GM18873 (cell line): ENCODE measurements around the gene NTNG1.

Experiments
- ATAC-seq: cut with Tn5 transposase; IDR thresholded peaks from one replicate; pipeline ENCODE4 v1.9.1; 2021; ENCODE audit warnings: mild to moderate bottlenecking, moderate library complexity, moderate number of reproducible peaks; ENCODE audit not compliant: unreplicated experiment, low FRiP score

The NTNG1 gene

DNA sequence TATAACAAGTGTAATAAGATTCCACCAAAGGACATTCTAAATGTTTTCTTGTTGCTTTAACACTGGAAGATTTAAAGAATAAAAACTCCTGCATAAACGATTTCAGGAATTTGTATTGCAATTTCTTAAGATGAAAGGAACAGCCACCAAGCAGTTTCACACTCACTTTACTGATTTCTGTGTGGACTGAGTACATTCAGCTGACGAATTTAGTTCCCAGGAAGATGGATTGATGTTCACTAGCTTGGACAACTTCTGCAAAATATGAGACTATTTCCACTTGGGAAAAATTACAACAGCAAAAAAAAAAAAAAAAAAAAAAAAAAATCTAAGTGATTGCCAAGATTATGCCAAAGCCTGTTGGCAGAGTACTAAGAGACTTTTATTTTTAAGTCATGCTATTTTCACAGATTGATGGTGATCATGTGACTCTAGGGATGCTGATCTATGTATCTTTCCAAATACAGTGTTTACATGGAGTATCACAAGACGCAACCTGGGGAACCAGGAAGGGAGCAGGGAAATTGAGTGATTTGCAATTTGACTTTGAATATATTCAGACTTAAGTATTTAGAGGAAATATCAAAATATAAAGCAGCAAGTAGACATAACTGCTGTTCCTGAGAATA is 341.0 kb downstream of the NTNG1 start:
- no peak for ATAC-seq

DNA sequence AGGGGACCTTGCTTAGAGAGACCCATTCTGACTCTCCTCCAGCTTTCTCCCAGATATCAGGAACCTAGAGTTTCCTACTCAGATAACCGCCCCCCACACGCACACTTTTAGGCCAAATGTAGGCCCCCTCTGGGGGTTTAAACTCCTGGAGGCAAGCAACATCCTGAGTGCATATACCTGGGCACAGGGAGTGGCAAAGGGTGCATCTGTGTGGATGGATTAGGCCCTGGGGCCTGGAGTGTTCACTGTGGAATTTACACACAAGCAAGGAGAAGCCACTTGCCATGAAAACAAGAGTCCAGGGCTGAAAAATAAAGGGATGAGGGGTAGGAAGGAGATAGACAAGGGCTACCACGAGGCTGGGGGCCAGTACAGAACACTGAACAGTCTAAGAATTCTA is 343.1 kb downstream of the NTNG1 start:
- ATAC-seq: no peak

DNA sequence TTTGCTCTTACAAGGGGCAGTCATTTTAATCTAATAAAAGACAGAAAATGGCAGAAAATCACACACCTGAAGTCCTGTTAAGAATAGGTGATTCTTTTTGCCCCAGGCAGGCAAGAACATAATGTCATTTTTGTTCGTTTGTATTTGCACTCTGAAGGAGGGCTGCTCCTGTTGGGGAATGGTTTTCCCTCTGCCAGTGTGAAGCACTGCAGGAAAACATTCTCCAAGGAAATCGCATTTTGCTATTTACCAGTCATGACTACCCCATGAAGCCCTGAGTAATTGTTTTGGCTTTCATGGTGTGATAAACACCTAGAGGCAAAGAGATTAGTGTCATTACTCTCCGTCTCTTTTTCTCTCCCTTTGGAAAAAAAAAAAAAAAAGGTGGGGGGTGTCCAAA is 345.5 kb downstream of the NTNG1 start:
- no peak for ATAC-seq

DNA sequence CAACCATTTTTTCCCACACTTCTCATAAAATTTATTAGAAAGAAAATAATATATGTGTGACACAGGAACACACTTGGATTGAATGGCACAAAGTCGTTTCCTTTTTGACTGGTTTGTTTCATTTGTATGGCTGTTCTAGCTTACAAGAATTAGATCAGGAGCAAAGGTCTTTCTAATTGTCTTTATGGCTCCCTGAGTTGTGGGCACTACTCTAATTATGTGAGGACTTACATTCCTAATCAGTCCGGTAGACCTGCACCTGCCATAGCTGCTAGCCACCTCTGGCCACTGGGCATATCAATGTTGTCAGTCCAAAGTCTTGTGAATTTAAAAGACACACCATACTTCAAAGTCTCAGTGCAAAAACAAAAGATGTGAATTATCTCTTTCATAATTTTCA is 346.7 kb downstream of the NTNG1 start:
- ATAC-seq: no peak

DNA sequence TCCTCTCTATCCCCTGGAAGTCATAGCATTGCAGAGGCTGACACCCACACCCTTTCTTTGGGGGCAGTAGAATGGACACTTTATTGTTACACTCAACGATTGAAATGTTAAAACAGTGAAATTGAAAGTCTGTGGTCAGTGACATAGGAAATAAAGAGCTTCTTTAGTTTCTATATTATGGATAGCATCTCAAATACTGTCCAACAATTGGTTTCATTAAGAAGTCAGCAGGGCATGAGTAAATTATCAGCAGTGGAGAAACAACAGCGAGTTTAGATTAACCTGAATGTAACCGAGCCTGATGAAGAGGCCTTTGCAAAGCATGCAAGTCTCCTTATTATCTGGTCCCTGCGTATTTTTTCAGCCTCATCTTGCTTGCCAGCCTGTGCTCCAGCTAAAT is 350.7 kb downstream of the NTNG1 start:
- ATAC-seq: no peak

DNA sequence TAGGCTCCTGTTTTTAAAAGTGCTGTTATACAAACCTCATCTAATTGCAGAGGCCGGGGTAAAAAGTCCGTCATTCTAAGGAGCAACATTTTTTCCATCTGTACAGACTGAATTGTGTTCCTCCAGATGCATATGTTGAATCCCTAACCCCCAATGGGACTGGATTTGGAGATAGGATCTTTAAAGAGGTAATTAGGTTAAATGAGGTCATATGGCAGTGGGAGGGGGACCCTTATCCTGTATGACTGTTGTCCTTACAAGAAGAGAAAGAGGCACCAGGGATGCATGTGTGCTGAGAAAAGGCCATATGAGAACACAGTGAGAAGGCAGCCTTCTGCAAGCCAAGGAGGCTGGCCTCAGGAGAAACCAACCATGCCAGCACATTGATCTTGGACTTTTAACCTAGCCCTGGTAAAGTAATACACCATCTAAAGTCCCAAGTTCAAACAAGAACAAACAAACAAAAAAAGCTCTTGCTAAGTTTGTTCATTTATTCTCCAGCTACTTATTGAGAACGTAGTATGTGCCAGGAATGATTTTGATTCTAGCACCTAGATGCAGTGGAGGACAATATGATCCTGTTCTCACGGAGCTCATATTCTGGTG is 352.4 kb downstream of the NTNG1 start:
- ATAC-seq: no peak

DNA sequence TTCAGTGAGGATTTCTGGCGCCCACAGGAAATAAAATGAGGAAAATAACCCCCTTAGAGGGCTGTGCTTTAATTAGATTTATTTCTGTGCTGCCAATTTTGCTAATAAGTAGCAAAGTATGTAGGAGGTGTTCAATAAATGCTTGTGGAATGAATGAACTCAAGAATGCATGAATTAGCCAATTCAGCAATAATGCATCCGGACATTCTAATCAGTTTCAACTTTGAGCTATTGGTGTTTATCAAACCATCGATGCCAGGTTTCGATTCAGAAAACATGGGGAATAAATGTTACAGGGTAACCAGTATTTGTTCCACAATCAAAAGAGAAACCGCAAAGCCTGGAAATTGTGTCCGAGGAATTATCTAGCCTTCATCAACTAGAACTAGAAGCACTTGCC is 353.2 kb downstream of the NTNG1 start:
- ATAC-seq: no peak

DNA sequence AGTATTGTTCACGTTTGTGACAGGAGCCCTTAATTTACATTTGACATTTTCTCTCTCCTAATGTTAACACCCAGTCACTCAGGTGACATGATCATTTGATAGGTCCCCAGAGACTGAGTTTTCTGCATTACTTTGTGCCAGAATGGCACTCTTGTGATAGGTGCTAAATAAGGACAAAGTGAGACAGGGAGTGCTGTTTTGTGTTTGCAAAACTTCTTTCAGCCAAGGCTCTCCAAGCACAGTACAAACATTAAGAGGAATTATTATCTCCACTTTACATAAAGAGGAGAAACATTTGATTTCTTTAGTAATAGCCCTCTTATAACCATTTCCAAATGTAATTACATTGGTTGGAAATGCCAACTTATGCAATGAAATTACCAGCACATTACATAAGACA is 355.2 kb downstream of the NTNG1 start:
- no peak for ATAC-seq

DNA sequence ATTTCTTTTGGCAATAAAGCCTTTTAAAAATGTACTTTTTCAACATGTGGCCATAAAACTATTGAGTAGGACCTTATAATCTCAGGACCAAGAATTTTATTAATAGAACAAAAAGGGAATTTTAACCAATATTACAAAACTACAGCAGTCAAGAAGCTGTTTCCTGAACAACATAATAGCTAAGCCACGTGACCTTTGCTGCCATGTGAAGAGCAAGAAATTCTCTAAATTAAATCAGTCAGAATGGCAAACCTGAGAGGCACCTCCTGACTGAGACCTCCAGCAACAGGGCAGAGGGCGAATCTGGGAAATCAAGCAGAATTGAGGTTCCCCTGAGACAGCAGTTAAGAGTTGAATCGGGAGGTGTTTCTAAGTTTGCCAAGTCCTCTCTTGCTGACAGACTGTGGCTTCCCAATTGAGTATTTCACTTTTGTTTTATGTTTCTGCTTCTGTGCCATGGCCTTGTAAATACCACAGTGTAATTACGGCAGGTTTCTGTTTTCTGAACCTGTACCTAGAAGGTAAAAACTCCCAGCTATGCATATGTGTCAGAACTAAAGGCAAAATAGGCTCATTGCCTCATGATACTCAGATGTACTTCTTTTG is 358.4 kb downstream of the NTNG1 start:
- peak; percentile 98 for ATAC-seq

DNA sequence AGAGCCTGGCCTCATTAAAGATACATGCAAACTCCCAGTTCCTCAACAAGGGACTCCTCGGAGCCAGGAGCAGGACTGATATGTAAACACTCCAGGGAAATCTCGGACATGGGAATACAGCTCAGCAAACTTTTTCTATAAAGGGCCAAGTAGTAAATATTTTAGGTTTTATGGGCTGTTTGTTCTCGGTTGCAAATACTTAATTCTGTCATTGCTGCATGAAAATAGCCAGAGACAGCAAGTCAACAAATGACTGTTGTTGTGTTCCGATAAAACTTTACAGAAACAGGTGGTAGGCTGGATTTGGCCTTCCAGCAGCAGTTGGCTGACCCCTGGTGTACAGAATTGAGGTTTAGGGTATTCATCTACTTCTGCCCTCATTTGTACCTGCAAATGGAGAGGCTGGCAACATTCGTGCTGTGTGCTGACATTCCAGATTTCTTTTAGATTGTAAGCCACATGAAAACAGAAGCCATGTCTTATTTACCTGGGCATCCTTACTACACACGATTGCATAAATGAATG is 360.3 kb downstream of the NTNG1 start:
- ATAC-seq: no peak

DNA sequence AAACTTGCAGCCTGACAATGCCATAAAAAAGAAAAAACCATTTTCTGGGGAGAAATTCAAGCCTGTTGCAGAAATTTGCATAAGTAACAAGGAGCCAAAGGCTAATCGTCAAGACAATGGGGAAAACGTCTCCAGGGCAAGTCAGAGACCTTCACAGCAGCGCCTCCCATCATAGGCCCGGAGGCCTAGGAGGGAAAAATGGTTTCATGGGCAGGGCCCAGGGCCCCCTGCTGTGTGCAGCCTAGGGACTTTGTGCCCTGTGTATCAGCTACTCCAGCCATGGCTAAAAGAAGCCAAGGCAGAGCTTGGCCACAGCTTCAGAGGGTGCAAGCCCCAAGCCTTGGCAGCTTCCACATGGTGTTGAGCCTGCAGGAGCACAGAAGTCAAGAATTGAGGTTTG is 369.5 kb downstream of the NTNG1 start:
- ATAC-seq: no peak

DNA sequence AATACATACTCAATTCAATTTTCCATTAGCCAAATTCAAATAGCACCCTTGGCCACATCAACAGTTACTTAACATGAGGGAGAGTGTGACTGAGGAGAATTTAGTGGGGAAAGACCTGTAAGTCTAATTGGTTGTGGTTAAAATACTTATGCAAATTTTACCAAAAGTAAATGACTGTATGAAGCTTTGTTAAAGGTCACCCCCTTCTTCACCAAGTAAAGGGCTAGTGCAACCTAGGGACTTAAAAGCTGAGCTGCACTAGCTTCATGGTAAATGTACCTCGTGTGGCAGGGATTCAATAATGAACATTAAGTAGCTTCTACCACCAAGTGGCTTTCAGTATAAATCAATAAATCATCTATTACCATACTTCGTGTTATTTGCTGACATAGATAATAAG is 372.0 kb downstream of the NTNG1 start:
- ATAC-seq: no peak

DNA sequence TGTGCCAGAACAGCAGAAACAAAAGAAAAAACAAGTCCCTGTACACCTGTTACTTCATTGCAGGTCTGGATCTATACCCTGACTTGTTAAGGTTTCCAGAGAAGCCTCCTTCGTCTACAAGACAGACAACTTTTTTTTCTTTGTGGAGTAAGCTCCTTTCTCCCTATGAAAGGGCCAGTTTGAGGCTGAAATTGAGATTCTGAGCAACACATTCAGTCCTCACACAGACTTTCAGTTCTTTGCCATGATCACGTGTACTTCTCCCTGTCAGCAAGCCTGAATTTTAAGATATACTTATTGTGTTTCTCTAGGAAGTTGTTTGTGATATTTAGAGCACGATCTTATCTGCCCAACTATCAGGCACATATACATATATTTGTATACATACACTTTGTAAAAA is 374.0 kb downstream of the NTNG1 start:
- no peak for ATAC-seq

DNA sequence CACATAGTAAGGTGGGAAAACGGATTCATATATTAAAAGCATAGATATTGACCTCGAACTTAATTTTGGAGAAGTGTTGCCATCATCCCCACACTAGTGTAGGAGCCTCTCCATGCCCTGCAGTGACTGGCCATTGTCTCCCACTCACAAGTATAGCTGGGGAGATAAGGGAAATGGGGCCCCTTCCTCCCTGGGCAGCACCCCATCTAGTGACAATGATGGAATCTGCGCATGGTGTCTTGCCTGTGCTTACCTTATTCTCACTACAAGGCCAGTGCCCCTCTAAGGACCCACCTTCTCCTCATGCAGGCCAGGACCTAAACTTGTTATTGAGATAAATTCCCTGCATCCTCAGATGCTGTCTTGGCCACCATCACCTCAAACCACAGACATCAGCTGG is 374.9 kb downstream of the NTNG1 start:
- ATAC-seq: no peak

DNA sequence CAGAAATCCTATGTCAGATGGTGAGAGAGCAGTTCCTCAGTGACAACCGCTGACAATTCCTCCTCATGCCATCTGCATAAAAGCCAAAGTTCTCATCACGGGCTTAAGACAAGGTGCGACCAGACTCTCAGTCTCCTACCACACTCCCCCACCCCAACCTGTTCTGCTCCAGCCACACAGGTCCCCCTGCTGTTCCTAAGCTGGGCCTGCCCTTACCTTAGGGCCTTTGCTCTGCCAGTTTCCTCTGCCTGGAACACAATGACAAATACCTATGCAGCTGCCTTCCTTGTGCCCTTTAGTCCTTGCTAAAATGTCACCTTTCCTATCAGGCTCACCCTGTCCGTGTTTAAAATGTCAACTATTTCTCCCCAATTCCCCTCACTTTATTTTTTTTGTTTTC is 382.2 kb downstream of the NTNG1 start:
- no peak for ATAC-seq

DNA sequence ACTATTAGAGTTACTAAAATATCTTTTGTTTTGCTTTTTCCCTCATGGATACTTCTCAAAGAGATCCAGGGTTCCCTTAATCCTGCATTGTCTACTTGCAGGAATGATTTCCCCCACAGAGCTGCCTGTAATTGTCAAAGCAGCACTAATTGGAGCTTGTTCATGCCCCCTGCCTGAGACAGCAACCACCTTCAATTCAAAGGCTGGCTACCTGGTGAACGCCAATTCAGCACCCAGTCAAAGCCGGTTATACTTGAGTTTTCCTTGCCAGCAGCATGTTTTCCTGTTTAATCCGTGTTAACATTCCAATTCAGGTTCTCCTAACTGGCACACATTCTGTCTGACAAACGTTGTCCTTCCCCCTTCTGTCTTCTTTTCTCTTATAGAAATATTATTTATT is 382.9 kb downstream of the NTNG1 start:
- no peak for ATAC-seq

DNA sequence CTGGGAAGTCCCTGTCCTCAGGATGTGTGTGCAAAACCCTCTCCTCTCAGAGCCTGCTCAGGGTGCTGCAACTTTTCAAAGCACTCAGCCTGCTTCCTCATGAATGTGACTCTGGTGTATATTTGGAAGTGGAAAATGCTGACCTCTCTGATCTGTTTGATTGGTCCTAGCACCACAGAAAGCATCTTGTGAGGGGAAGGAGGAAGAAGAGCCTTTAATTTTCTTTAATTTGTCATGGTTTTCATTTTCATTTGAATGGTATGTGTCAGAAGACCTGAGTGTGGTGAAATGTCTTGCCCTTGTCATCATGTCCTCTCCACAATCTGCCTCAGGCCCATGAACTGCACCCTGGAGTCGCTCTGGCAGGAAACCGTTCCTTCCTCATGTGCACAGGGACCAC is 383.5 kb downstream of the NTNG1 start:
- no peak for ATAC-seq

DNA sequence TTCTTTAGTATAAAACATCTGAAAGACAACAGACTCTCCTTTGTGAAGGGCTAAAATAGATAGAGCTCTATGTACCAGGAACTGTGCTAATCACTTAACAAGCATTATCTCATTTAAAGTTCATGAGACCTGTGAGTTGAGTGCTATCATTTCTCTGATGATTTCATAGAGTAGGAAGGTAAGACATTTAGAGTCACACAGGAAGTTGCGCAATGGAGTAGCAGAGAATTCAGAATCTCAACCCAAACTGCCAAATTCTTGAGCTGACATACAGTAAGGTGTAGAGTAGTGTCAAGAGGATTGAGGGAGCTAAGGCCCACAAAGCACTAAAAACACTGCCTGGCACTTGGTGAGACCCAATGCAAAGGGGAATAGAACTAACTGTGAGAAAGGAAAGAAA is 384.3 kb downstream of the NTNG1 start:
- ATAC-seq: no peak

DNA sequence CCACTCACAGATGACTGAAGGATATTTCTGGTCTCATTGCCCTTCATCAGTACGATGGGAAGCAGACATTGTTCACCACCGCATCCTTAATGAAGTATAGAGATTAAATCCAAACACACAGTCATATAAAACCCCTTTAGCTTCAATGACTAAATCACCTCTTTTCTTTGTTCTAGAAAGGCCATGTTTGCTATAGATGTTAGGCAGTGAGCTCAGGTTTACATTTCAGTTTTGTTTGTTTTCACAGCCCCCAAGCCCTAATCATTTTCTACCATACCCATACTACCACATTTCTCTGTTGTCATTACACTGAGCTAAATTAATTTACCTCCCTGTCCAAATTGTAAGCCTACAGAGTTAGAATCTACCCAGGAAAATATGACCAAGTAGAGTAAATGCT is 385.1 kb downstream of the NTNG1 start:
- no peak for ATAC-seq

DNA sequence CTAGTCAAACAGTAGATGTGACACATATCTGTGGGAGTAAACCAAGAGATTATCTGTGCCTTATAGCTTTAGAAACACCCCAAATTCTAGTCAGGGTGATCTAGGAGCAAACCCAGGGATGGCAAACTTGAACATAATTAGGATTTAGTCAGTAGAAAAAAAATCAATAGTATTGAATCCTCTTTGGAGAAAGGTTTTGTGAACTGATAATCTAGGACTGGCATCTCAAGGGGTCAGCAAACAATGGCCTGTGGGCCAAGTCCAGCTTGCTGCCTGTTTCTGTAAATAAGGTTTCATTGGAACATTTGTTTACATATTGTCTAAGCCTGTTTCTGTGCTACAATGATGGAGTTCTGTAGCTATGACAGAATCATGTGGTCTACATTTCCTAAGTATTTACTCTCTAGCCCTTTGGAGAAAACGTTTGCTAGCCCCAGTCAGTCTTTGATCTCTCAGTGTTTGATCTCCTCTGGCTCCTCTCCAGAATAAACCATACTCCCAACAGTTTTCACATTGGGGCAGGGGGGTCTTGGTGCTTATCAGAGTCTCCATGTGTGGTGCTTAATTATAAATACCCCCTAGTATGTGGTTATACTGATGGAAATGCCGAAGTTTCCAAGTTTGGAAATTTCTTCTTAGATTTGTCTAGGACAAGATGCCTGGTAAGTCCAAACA is 385.8 kb downstream of the NTNG1 start:
- no peak for ATAC-seq

DNA sequence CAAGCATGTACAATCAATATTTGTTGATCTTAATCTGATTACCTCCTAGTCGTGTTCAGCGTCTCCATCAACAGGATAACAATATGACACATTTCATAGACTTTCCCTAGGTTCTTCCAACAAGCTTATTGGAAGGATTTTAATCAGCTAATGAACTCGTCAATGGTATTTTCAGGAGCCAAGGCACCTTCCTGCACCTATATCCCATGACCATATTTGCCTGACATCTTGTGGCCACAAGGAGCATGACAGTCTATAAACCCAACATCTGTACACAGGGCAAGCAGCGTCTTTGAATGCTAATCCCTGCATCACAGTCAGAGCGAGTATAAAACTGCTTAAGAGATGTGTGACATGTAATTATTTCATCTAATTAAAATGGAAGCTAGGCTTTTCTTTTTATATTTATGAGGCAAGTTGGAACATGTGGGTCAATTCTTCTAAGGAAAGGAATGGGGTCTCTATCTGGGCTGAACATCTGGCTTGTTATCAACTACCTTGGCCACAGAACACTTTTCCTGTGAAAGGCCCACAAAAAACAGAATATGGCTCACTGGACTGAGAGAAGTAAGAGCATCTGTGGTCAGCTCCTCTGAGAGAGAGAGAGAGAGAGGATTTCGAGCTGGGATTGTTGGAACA is 388.8 kb downstream of the NTNG1 start:
- ATAC-seq: peak; percentile 96
